Inflammatory macrophage treated with lipopolysaccharide for 1 hour (primary cell): ENCODE measurements around the gene CELSR1.
"Not testable (repeated sequence)": the region's sequence is repeated elsewhere in the genome, so short reads cannot be mapped to it uniquely, and the experiment has no call there.

Source experiments
- DNase-seq, 2 donors: peaks; one replicate each; pipeline ENCODE4 v3.0.0-alpha.2; 2020 to 2022

Gene CELSR1

DNA sequence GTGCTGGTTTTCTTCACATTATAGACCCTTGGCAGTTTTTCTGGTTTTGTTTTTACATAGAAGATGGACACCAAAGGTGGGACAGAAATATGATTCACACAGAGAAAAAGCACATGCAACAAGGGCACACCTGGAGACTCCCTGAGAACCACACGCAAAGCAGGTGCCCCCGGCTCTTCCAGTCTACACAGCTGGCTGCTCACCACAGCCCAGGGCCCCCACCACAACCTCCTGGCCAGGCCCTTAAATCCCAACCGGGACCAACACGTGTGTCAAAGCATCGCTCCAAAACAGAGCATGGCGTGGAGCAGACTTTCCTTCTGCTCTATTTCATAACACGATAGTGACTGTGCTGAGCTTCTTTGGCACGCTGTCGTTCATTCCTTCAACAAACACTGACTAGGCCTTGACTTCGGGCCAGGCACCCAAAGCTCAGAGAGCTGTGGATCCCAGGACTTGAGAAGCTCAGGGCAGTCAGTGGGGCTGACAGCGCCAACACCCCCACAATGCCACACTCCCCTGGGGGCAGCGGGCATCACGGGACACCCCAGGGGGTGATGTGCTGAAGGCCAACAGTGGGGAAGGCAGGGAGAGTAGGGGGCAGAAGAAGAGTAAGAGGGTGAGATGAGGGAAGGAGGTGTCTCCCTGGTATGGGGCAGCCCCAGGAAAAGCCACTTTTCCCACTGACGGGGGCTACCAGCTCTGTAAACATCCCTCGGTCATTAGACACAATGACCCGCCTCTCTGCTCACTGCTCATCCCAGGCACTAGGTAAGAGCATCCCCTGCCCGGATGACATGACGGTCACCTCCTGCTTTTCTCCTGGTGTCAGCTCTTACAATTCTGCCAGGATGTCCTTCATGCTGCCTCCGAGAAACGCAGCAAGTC is 26.0 kb downstream of the CELSR1 start:
- DNase-seq = no peak

GRCh38 chr22:46509416-46510089 is 27.9 kb downstream of the CELSR1 start:
- no peak for DNase-seq

- DNase-seq = no peak
Measured at GRCh38 chr22:46508491-46508999, 28.9 kb downstream of the CELSR1 start.

DNA sequence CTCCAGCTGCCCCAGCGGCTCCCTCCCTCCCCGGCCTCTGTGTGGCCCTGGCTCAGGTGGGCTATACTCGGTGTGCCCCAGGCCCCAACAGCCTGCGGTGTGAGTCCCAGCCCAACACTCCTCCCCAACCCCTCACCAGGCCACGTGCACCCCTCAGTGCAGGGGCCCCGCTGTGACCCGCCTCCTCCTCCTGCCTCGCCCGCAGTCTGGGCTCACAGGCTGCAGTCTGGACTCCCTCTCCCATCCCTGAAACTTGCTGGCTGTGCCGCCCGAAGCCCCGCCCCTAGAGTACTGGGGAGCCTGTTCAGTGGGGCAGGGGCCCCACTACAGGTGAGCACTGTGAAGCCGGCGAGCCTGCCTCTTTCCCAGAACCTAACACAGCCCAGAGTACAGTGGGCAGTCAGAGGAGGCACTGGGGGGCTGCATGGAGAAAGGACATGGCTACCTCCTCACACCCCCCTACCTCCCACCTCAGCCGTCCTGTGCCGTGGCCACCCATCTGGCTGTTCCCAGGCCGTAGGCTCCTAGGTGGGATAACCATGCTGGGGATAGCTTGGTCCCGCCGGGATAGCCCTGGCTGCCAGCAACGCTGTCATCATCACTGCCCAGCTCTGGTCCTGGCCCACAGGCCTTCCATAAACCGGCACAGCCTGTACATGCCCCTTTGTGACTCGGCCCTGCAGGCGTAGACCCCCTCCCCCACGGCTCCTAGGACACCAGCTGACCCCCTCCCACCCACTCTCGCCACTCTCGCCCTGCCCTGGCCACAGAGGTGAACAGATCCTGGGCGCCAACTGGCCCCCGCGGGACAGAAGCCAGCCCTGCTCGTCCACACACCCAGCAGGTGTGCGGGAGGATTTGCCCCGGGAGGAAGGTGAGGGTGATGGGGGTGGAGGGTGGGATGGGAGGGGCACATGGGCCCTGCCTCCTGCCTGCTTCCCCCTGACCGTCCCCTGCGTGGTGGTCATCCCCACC is 29.7 kb downstream of the CELSR1 start:
- DNase-seq = no peak

DNA sequence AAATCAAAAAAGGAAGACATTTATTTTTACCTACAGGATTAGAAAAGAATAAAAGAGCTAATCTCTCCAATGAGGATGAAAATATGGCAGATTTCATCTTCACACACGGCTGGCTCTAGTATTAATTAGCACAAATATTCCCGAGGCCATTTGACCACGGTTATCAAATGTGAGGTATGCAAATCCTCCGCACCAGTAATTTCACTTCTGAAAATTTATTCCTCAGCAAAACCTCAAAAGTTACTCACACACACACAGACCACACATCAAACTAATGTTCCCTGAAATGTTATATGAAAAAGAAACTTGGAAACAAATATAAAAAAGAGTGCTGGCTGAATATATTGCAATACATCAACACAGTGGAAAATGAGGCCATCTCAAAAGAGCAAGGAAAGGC is 32.8 kb downstream of the CELSR1 start:
- DNase-seq = no peak

- DNase-seq = peak; percentile 14 to 53
Measured at GRCh38 chr22:46502440-46503175, 34.8 kb downstream of the CELSR1 start.

DNA sequence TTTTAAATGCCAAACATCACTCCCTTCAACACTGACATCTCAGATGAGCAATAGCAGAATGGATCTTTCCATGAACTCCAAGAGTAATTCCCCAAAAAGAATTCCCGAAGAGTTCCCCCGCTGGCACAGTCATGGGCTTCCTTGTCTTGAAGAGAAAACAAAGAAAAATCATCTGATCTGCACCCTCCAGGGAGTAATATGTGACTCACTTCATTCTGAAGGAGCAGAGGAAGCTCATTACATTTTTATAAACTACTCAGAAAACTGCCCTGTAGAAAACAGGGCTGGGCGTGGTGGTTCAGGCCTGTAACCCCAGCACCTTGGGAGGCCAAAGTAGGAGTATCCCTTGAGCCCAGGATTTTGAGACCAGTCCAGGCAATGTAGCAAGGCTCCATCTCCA is 35.7 kb downstream of the CELSR1 start:
- DNase-seq = peak; percentile 33 to 74

DNA sequence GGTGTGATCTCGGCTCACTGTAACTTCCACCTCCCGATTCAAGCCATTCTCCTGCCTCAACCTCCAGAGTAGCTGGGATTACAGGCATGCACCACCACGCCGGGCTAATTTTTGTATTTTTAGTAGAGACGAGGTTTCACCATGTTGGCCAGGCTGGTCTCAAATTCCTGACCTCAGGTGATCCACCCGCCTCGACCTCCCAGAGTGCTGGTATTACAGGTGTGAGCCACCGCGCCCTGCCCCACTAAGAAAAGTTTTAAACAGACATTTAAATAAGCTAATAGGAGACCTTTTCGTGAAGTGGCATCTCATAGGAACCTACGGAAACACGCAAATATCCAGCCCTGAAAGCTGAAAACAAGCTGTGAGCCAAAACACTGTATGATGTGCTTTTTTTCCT is 36.2 kb downstream of the CELSR1 start:
- DNase-seq = not testable (repeated sequence)

DNA sequence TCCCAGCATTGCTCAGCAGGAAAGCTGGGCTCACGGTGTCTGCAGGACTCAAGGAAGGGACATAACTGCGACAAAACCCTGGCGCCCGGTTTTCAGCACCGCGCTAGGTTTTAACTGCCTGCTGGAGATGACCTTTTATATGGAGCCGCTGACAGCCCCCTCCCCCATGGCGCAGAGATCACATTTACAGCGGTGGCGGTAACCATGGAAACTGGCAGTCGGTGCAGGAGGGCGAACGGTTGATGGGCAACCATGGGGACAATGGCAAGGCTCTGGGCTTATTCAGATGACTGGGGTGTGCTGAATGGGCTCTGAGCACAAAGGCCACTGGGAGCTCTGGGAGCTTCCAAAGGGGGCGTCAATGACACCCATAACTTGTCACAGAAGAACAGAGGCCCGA is 37.2 kb downstream of the CELSR1 start:
- DNase-seq = no peak

- no peak for DNase-seq
Measured at GRCh38 chr22:46499805-46500189, 37.6 kb downstream of the CELSR1 start.

DNA sequence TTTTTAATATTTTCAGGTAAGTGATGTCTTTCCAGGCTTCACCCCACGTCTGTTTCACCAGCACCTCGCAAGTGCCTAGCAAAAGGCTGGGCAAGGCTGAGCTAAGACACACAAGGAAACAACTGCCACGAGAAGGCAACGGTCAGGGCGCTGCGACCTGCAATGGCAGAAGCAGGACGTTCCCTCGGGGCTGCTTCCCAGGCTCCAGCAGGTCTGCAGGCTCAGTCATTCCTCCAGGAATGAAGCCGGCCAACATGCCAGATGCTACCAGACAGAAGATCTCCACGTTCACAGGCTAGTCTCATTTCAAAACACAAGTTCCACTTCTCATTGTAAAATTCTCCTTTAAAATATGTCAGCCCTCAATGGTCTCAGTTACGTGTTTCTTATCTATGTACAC is 45.5 kb downstream of the CELSR1 start:
- no peak for DNase-seq

- DNase-seq = no peak
Measured at GRCh38 chr22:46490538-46490937, 46.9 kb downstream of the CELSR1 start.

DNA sequence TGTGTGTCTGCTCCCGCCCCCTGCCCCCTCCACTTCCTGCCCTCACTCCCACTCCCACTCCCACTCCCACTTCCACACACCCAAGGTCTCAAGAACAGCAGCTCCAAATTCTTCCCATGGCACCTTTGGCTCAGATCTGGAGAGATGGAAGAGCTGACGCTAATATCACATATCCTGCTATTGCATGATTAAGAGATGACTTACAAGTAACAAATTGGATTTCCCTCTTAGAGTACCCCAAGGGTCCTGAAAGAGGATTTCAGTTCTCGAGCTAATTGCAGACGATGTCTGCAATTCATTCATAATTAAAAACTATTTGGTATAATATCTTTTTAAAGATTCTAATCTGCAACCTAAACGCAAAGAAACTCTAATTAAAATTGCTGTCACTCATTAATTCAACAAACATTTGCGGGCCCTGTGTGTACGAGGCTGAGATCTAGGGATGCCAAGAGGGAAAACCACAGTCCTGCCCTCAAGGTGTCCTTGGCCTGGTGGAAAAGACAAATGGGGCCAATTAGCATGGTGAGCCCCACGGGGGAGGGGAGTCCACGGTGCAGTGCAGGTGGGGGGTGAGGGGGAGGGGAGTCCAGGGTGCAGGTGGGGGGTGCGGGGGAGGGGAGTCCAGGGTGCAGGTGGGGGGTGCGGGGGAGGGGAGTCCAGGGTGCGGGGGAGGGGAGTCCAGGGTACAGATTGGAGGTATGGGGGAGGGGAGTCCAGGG is 50.3 kb downstream of the CELSR1 start:
- no peak for DNase-seq

GRCh38 chr22:46484861-46485595 is 52.4 kb downstream of the CELSR1 start:
- no peak for DNase-seq

DNA sequence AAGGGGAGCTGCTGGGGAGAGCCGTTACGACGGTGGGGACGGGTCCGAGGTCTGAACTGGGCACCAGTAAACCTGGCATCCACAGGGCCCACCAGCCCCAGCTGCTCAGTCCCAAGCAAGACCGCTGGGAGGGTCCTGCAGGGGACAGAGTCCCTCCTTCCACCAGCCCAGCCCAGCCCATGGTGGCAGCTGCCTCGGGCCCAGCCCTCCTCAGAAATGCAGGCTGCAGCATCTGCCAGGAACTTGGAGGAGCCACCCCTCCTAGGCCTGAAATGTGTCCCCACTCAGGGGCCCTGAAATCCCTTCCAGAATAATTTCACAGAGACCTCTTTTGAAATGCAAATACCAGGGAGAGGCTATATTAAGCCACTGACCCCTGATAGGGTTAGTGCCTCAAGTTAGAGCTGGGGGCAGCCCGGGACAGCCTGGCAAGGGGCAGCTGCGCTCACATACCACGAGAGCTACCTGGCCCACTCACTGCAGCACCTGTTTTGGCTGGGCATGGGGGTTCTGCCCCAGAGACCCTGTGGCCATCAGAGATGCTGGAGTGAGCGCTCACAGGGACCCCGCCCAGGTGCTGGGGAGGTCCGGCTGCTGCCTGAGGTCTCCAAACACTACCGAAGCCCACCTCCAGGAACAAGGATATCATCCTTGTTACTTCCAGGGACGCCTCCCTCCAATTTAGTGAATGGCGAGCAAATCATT is 53.1 kb downstream of the CELSR1 start:
- DNase-seq = no peak

DNA sequence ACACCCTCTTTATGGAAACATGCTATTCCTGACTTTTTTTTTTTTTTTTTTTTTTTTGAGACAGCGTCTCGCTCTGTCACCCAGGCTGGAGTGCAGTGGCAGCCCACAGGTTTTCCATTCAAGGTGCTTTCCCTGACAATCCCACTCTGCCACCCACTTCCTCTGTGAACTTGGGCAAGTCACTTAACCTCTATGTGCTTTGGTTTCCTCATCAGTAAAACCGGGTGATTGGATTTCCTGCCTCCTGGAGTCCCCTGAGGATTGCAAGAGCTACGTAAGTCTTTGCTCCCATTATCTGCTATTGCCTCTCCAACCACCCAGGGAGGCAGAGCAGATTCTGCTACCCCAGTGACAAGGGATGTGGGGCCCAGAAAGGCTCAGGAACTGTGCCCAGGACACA is 54.1 kb downstream of the CELSR1 start:
- DNase-seq = peak; percentile 58 to 92

GRCh38 chr22:46482056-46482675 is 55.3 kb downstream of the CELSR1 start:
- peak; percentile 40 to 74 for DNase-seq

- no peak for DNase-seq
Measured at GRCh38 chr22:46481386-46481785, 56.0 kb downstream of the CELSR1 start.

- DNase-seq = no peak
Measured at GRCh38 chr22:46480396-46480795, 57.0 kb downstream of the CELSR1 start.

- no peak for DNase-seq
Measured at GRCh38 chr22:46479046-46479445, 58.4 kb downstream of the CELSR1 start.
